Measurements from ENCODE around the gene ATP5F1C. TPM values are rescaled to one million over a fixed set of nuclear protein-coding genes. Genes with fewer than 3 reads are reported as not detected.
A peak's percentile ranks its signal among the peaks of the same experiment; 100 is the strongest.
"Not testable (repeated sequence)": the region's sequence is repeated elsewhere in the genome, so short reads cannot be mapped to it uniquely, and the experiment has no call there.

The ATP5F1C gene
- total and polyA plus RNA-seq, 4 donors: 284 to 313 (median 298) TPM

DNA sequence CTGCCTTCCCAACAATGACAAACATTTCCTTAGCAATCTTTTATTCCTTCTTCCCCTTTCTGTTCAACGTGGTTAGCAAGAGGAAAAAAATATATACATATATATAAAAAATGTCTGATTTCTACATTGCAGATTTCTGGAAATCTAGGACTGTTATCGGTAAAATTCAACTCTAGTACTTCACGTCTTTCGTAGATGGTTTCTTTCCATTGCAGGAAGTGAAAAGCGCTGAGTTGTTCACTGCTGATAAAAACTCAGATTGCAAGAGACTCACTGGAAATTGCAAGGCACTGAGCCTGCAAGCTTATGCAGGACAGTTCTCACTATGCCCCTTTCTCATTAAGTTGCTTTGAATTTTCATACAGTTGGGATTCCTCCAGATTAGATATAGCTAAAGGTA lies 24.0 kb upstream of the ATP5F1C start:
- Histone ChIP-seq H3K27me3 (ENCODE audit: control insufficient read depth, insufficient read depth, low read length) (no peaks in the 10 kb centered on the region), H3K9me3 (ENCODE audit: control insufficient read depth, insufficient read depth, low read length) (no peaks in the 10 kb centered on the region), H3K27ac (ENCODE audit: low read depth, low read length) (no peak overlapping the region), H3K4me3 (ENCODE audit: low read depth, low read length) (no peak overlapping the region), H3K36me3 (ENCODE audit: control insufficient read depth, insufficient read depth, low read length) (peaks cover 44% of the 10 kb centered on the region), H3K4me1 (ENCODE audit: control insufficient read depth, insufficient read depth, low read length) (no peaks in the 10 kb centered on the region)
- WGBS (ENCODE audit: insufficient coverage): 98% methylated on average over 4 of the region's 5 CpGs
- no peak for DNase-seq (ENCODE audit: low read depth in 4 of 6, low spot score in 6 of 6)

DNA sequence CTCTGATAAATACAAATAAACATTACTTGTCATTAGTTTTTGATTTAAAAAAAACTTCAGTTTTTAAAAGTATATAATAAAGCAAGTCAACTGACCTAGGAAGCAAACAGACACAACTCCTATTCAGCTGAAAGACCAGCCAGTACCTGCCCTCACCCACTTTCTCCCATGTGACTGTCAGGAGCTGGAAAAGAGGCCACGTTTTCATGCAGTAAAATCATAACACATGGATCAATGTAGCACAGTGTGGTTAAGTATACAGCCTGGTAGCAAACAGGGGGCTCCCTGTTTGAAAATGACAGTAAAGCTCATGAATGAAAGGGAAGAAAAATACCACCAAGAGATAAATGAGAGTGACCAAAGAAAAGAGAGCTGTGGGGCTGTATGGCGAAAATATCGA lies 21.7 kb upstream of the ATP5F1C start:
- Histone ChIP-seq H3K36me3 (ENCODE audit: control insufficient read depth, insufficient read depth, low read length) (peaks cover 41% of the 10 kb centered on the region), H3K9me3 (ENCODE audit: control insufficient read depth, insufficient read depth, low read length) (no peaks in the 10 kb centered on the region), H3K27ac (ENCODE audit: low read depth, low read length) (no peak overlapping the region), H3K4me3 (ENCODE audit: low read depth, low read length) (no peak overlapping the region), H3K27me3 (ENCODE audit: control insufficient read depth, insufficient read depth, low read length) (no peaks in the 10 kb centered on the region), H3K4me1 (ENCODE audit: control insufficient read depth, insufficient read depth, low read length) (no peaks in the 10 kb centered on the region)
- 40% methylated on average over 1 of the region's 3 CpGs for WGBS (ENCODE audit: insufficient coverage)
- no peak for DNase-seq (ENCODE audit: low read depth in 4 of 6, low spot score in 6 of 6)

DNA sequence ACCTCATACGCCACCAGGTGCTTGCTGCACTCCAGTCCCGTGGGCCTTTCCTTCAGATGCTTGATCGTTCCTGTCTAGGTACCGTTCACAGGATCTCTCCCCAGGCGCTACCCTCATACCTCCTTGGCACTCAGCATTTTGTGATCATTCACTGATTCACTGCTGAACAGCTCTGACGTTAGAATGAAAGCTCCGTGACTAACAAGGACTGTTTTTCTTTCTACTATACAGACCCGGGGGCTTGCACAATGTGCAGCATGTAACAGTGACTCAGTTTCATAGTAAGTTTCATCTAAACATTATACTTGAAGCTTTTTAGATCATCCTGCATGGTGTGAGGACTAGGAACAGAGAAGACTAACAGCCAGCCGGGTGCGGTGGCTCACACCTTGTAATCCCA lies 20.8 kb upstream of the ATP5F1C start:
- H3K4me3 ChIP-seq (ENCODE audit: low read depth, low read length): no peak overlapping the region
- WGBS (ENCODE audit: insufficient coverage): 81% methylated on average over 9 of the region's 10 CpGs
- H3K9me3 ChIP-seq (ENCODE audit: control insufficient read depth, insufficient read depth, low read length): no peaks in the 10 kb centered on the region
- no peaks in the 10 kb centered on the region for H3K4me1 ChIP-seq (ENCODE audit: control insufficient read depth, insufficient read depth, low read length)
- no peaks in the 10 kb centered on the region for H3K27me3 ChIP-seq (ENCODE audit: control insufficient read depth, insufficient read depth, low read length)
- peaks cover 38% of the 10 kb centered on the region for H3K36me3 ChIP-seq (ENCODE audit: control insufficient read depth, insufficient read depth, low read length)
- no peak overlapping the region for H3K27ac ChIP-seq (ENCODE audit: low read depth, low read length)
- DNase-seq (ENCODE audit: low read depth in 4 of 6, low spot score in 6 of 6): no peak

DNA sequence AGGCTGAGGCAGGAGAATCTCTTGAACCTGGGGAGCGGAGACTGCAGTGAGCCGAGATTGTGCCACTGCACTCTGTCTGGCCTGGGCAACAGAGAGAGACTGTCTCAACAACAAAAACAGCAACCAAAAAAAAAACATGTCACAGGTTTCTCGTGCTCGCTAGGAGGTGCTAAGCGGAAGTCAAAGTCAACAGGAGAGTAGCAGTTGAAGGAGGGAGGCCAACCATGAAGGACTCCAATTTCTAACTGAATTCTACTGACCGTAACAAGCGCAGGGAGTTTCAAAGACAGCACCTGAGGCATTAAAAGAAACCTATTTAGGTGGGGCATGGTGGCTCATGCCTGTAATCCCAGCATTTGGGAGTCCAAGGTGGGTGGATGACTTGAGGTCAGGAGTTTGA lies 19.6 kb upstream of the ATP5F1C start:
- 94% methylated on average over 2 of the region's 7 CpGs for WGBS (ENCODE audit: insufficient coverage)
- DNase-seq (ENCODE audit: low read depth in 4 of 6, low spot score in 6 of 6): no peak

DNA sequence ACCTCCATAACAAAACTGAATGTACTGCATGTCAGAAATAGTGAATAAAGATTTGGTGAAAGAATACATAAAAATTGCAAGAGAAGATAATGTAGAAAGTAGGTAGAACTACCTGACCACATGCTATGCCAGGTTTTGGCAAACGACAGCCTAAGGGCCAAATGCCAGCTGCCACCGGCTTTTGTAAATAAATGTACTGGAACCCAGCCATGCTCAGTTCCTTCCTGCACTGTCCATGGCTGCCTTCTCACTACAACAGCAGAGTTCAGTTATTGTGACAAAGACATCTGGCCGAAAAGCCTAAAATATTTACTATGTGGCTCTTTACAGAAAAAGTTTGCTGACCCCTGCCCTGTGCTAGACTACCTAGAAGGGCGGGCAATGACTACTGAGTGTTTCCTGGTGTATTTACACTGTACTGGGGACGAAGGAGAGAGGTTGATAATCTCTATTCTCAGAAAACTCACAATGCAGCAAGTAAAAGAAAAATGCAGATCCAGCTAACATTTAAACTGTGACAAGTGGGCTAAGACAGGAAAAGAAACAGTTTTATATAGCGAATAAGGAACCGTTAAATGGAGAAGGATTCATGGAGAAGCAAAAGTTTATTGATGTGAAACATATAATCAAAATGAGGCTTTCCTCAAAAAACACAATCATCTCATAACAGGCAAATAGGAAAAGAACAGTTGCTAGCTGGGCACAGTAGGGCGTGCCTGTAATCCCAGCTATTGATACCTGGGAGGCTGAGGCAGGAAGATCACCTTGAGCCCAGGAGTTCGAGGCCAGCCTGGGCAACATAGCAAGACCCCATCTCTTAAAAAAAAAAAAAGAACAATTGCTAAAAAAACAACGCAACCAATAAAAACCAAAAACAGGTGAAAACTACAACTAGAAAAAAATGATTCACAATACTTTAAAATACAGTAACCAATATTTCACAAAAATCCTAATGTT lies 13.9 kb upstream of the ATP5F1C start:
- Histone ChIP-seq H3K27me3 (ENCODE audit: control insufficient read depth, insufficient read depth, low read length) (no peaks in the 10 kb centered on the region), H3K9me3 (ENCODE audit: control insufficient read depth, insufficient read depth, low read length) (no peaks in the 10 kb centered on the region), H3K4me1 (ENCODE audit: control insufficient read depth, insufficient read depth, low read length) (no peaks in the 10 kb centered on the region), H3K27ac (ENCODE audit: low read depth, low read length) (no peak overlapping the region), H3K4me3 (ENCODE audit: low read depth, low read length) (no peak overlapping the region), H3K36me3 (ENCODE audit: control insufficient read depth, insufficient read depth, low read length) (peaks cover 43% of the 10 kb centered on the region)
- DNase-seq (ENCODE audit: low read depth in 4 of 6, low spot score in 6 of 6): no peak
- 40% methylated on average over 3 of the region's 10 CpGs for WGBS (ENCODE audit: insufficient coverage)

More for the DNA sequence above, 19.6 kb upstream of the ATP5F1C start:
- peaks cover 32% of the 10 kb centered on the region for H3K36me3 ChIP-seq (ENCODE audit: control insufficient read depth, insufficient read depth, low read length)
- H3K9me3 ChIP-seq (ENCODE audit: control insufficient read depth, insufficient read depth, low read length): no peaks in the 10 kb centered on the region
- H3K27ac ChIP-seq (ENCODE audit: low read depth, low read length): no peak overlapping the region
- no peaks in the 10 kb centered on the region for H3K27me3 ChIP-seq (ENCODE audit: control insufficient read depth, insufficient read depth, low read length)
- no peaks in the 10 kb centered on the region for H3K4me1 ChIP-seq (ENCODE audit: control insufficient read depth, insufficient read depth, low read length)
- H3K4me3 ChIP-seq (ENCODE audit: low read depth, low read length): no peak overlapping the region

DNA sequence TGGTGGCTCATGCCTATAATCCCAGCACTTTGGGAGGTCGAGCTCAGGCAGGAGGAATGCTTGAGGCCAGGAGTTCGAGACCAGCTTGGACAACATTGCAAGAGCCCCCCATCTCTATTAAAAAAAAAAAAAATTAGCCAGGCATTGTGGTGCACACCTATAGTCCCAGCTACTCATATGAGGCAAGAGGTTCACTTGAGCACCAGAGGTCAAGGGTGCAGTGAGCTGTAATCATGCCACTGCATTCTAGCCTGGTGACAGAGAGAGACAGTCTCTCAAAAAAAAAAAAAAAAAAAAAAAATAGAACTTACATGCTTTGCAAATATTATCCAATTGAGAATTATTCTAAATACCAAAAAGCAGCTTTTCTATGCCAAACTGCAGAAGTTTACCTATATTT lies 11.2 kb upstream of the ATP5F1C start:
- Histone ChIP-seq H3K9me3 (ENCODE audit: control insufficient read depth, insufficient read depth, low read length) (no peaks in the 10 kb centered on the region), H3K27me3 (ENCODE audit: control insufficient read depth, insufficient read depth, low read length) (no peaks in the 10 kb centered on the region), H3K4me3 (ENCODE audit: low read depth, low read length) (no peak overlapping the region), H3K4me1 (ENCODE audit: control insufficient read depth, insufficient read depth, low read length) (no peaks in the 10 kb centered on the region), H3K36me3 (ENCODE audit: control insufficient read depth, insufficient read depth, low read length) (peaks cover 46% of the 10 kb centered on the region), H3K27ac (ENCODE audit: low read depth, low read length) (no peak overlapping the region)
- no CpG with 5 or more reads among the region's 2 CpGs for WGBS (ENCODE audit: insufficient coverage)
- no peak for DNase-seq (ENCODE audit: low read depth in 4 of 6, low spot score in 6 of 6)

DNA sequence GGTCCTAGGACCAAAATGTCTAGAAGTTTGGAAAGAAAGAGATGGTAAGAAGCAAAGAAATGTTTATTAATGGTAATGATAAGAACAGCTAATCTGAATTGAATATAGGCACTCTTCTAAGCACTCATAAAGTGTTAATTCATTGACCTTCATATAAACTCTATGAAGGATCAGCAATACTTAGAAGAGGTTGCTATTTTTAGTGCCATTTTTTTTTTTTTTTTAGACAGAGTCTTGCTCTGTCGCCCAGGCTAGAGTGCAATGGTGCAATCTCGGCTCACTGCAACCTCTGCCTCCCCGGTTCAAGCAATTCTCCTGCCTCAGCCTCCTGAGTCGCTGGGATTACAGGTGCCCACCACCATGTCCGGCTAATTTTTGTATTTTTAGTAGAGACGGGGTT lies 5.8 kb upstream of the ATP5F1C start:
- peaks cover 26% of the 10 kb centered on the region for H3K36me3 ChIP-seq (ENCODE audit: control insufficient read depth, insufficient read depth, low read length)
- WGBS (ENCODE audit: insufficient coverage): 100% methylated on average over 6 of the region's 6 CpGs
- not testable (repeated sequence) for DNase-seq (ENCODE audit: low read depth in 4 of 6, low spot score in 6 of 6); H3K4me1 ChIP-seq (ENCODE audit: control insufficient read depth, insufficient read depth, low read length); H3K27ac ChIP-seq (ENCODE audit: low read depth, low read length); H3K27me3 ChIP-seq (ENCODE audit: control insufficient read depth, insufficient read depth, low read length); H3K4me3 ChIP-seq (ENCODE audit: low read depth, low read length); H3K9me3 ChIP-seq (ENCODE audit: control insufficient read depth, insufficient read depth, low read length)

DNA sequence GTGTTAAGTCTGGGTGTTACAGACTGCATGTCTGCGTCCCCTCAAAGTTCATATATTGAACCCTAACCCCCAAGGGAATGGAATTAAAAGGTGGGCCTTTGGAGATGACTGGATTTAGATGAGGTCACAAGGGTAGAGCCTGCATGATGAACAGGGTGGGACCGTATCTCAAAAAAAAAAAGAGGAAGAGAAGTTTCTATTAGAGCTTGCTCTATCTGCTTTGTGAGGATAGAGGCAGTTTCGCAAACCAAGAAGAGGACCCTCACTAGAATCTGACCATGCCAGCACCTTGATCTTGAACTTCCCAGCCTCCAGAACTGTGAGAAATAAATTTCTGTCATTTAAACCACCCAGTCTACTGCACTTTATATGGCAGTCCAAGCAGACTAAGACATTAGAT lies 1.5 kb upstream of the ATP5F1C start:
- H3K36me3 ChIP-seq (ENCODE audit: control insufficient read depth, insufficient read depth, low read length): peaks cover 11% of the 10 kb centered on the region
- H3K9me3 ChIP-seq (ENCODE audit: control insufficient read depth, insufficient read depth, low read length): no peaks in the 10 kb centered on the region
- peaks cover 9% of the 10 kb centered on the region for H3K4me1 ChIP-seq (ENCODE audit: control insufficient read depth, insufficient read depth, low read length)
- no peak overlapping the region for H3K27ac ChIP-seq (ENCODE audit: low read depth, low read length)
- H3K4me3 ChIP-seq (ENCODE audit: low read depth, low read length): no peak overlapping the region
- no peaks in the 10 kb centered on the region for H3K27me3 ChIP-seq (ENCODE audit: control insufficient read depth, insufficient read depth, low read length)
- 86% methylated on average over 1 of the region's 3 CpGs for WGBS (ENCODE audit: insufficient coverage)
- DNase-seq (ENCODE audit: low read depth in 4 of 6, low spot score in 6 of 6): no peak

DNA sequence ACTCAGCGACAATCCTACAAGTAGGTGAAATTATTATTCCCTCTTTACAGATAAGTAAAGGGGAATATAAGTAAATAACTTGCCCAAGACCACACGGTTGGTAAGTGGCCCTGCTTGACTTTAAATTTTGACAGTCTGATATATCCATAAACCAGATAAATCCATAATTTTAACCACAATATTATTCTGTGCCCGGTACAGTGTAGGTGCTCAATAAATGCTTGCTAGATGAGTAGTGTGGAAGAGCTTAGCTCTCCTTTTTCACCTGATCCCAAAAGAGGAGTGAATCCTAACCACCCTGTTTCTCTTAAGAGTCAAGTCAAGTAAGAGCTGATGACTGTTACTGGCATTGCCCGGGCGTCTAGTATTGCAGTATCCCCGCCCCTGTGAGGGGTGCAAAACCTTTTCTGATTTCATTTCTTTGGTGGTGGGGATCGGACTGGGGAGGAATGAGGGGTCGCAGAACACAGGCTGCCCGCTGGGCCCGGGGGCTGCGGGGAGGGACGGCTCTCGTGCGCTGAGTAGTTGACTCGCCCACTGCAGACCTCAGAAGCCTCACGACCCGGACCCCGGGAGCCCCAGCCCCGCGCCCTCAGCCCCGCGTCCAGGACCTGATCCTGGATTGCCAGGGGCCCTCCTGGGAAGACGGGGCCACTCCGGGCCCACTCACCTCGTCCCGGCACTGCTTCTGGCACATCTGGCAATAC lies 674 bp upstream of the ATP5F1C start:
- 0% methylated on average over 23 of the region's 26 CpGs for WGBS (ENCODE audit: insufficient coverage)
- no peak for DNase-seq (ENCODE audit: low read depth in 4 of 6, low spot score in 6 of 6)
- H3K27ac ChIP-seq (ENCODE audit: low read depth, low read length): peak overlapping the region; percentile 57

More for the DNA sequence above, 674 bp upstream of the ATP5F1C start:
- H3K36me3 ChIP-seq (ENCODE audit: control insufficient read depth, insufficient read depth, low read length): peaks cover 9% of the 10 kb centered on the region
- H3K4me1 ChIP-seq (ENCODE audit: control insufficient read depth, insufficient read depth, low read length): peaks cover 9% of the 10 kb centered on the region
- H3K9me3 ChIP-seq (ENCODE audit: control insufficient read depth, insufficient read depth, low read length): no peaks in the 10 kb centered on the region
- H3K4me3 ChIP-seq (ENCODE audit: low read depth, low read length): peak overlapping the region; percentile 92
- no peaks in the 10 kb centered on the region for H3K27me3 ChIP-seq (ENCODE audit: control insufficient read depth, insufficient read depth, low read length)

Measured in spinal cord (tissue), 10 donors.